GDM1 (cell line): ENCODE measurements around the gene SYDE2.

Source experiments
- DNase-seq: peaks from one replicate; lab custom pipeline; 2025; lab: John Stamatoyannopoulos, UW

Gene SYDE2

GRCh38 chr1:85121744-85122143 is 79.1 kb downstream of the SYDE2 start:
- no peak for DNase-seq

- DNase-seq, result no peak
Observed at GRCh38 chr1:85118751-85119150, 82.1 kb downstream of the SYDE2 start.

- no peak for DNase-seq
Observed at GRCh38 chr1:85116856-85117255, 84.0 kb downstream of the SYDE2 start.

GRCh38 chr1:85115933-85116332 is 84.9 kb downstream of the SYDE2 start:
- no peak for DNase-seq

- DNase-seq, result no peak
Observed at GRCh38 chr1:85111695-85112094, 89.1 kb downstream of the SYDE2 start.

GRCh38 chr1:85109475-85109874 is 91.3 kb downstream of the SYDE2 start:
- peak; percentile 16 for DNase-seq
